K562 (cell line): ENCODE measurements around the gene DCAF5. TPM values are rescaled to one million over a fixed set of nuclear protein-coding genes. Genes with fewer than 3 reads are reported as not detected.

ENCODE experiments used
- ATF1 ChIP-seq, 2 experiments: fragments of 450-650 bp in 1 of 2; IDR thresholded peaks; 2 replicates each; pipeline ENCODE4 v1.6.1; 2016; ENCODE audit warnings: missing compliant biosample characterization in 1 of 2, missing genetic modification characterization in 1 of 2
- KDM1A ChIP-seq, 2 experiments: fragments of 450-650 bp; IDR thresholded peaks; 2 replicates each; pipeline ENCODE4 v1.6.1; 2016; ENCODE audit warnings: mild to moderate bottlenecking in 2 of 2
- polyA plus RNA-seq, 8 experiments: library from polyadenylated mRNA; depleted of rRNA in 4 of 8; stranded (reverse) in 5 of 8; unstranded in 3 of 8; fragments of >200 nt; fragmentation: Nextera tagmentation in 2 of 8; fragmentation: Illumina TruSeq in 1 of 8; extraction: Ambion mirVana in 2 of 8; extraction: Trizol in 1 of 8; gene quantifications; 2 replicates each; pipeline versions ENCODE4 v1.2.1 to v1.2.3, GENCODE V29; 2011 to 2014; ENCODE audit warnings: inconsistent platforms in 1 of 8, missing spikeins in 1 of 8
- total RNA-seq, 7 experiments: library from RNA; depleted of rRNA in 6 of 7; stranded (reverse); fragments of >200 nt in 6 of 7; fragmentation: Illumina TruSeq in 2 of 7; extraction: Trizol in 2 of 7; gene quantifications; 2 replicates each; pipeline versions ENCODE4 v1.2.1 to v1.2.3, GENCODE V29; 2011 to 2021; ENCODE audit warnings: low replicate concordance in 1 of 7
- TF ChIP-seq, protein P1 (sequence below): fragments of 200-800 bp; sonication (Bioruptor generic); IDR thresholded peaks from 2 replicates; pipeline ENCODE4 v1.6.1; 2017; ENCODE audit warnings: missing genetic modification characterization, missing compliant biosample characterization
- TF ChIP-seq, protein P2 (sequence below), 2 experiments: fragments of 450-650 bp; formaldehyde crosslinking in 1 of 2; IDR thresholded peaks; 2 replicates each; pipeline versions ENCODE4 v1.4.0 to v1.6.1; 2014 to 2020; ENCODE audit warnings: mild to moderate bottlenecking in 2 of 2, borderline replicate concordance in 1 of 2, low read depth in 1 of 2
- TF ChIP-seq, protein P3 (sequence below): fragments of 450-650 bp; IDR thresholded peaks from 2 replicates; pipeline ENCODE4 v1.7.1; 2018; ENCODE audit warnings: mild to moderate bottlenecking, low read depth; ENCODE audit not compliant: partially characterized antibody

Gene DCAF5
- total and polyA plus RNA-seq, 9 of the 15 experiments (the other 6 are each of a cell fraction or from before 2014, with no cell fraction given), result 5.6 to 24.1 (median 12.7) TPM

DNA sequence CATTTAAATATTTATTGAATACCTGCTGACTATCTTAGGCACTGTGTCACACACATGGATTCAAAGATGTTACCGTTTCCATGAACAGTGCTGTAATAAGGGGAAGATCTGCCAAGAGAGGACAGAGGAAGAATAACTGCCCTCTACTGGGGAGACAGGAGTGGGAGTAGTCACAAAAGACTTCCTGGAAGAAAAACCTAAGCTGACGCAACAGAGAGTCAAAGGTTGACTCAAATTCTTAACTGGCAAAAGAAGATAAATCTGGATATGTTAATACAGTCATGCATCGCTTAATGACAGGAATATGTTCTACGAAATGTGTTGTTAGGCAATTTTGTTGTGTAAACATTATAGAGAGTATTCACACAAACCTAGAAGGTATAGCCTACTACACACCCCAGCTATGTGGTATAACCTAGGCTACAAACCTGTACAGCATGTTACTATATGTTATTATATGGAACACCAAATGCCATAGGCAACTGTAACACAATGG is 51.5 kb downstream of the DCAF5 start (continued):
- TF ChIP-seq, protein P1, sequence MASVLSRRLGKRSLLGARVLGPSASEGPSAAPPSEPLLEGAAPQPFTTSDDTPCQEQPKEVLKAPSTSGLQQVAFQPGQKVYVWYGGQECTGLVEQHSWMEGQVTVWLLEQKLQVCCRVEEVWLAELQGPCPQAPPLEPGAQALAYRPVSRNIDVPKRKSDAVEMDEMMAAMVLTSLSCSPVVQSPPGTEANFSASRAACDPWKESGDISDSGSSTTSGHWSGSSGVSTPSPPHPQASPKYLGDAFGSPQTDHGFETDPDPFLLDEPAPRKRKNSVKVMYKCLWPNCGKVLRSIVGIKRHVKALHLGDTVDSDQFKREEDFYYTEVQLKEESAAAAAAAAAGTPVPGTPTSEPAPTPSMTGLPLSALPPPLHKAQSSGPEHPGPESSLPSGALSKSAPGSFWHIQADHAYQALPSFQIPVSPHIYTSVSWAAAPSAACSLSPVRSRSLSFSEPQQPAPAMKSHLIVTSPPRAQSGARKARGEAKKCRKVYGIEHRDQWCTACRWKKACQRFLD (CRISPR knock-in tag), result peak; percentile 63; the same call in 1 of the 2 replicates
- TF ChIP-seq KDM1A (IDR thresholded peaks at IDR 0.05) (peak; percentile 41 to 52; a peak in 3 of 4 replicates), ATF1 (CRISPR knock-in tag; IDR thresholded peaks at IDR 0.05) (no peak), ATF1 (tag; IDR thresholded peaks at IDR 0.05) (peak; percentile 63)
- TF ChIP-seq, protein P2, sequence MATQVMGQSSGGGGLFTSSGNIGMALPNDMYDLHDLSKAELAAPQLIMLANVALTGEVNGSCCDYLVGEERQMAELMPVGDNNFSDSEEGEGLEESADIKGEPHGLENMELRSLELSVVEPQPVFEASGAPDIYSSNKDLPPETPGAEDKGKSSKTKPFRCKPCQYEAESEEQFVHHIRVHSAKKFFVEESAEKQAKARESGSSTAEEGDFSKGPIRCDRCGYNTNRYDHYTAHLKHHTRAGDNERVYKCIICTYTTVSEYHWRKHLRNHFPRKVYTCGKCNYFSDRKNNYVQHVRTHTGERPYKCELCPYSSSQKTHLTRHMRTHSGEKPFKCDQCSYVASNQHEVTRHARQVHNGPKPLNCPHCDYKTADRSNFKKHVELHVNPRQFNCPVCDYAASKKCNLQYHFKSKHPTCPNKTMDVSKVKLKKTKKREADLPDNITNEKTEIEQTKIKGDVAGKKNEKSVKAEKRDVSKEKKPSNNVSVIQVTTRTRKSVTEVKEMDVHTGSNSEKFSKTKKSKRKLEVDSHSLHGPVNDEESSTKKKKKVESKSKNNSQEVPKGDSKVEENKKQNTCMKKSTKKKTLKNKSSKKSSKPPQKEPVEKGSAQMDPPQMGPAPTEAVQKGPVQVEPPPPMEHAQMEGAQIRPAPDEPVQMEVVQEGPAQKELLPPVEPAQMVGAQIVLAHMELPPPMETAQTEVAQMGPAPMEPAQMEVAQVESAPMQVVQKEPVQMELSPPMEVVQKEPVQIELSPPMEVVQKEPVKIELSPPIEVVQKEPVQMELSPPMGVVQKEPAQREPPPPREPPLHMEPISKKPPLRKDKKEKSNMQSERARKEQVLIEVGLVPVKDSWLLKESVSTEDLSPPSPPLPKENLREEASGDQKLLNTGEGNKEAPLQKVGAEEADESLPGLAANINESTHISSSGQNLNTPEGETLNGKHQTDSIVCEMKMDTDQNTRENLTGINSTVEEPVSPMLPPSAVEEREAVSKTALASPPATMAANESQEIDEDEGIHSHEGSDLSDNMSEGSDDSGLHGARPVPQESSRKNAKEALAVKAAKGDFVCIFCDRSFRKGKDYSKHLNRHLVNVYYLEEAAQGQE (IDR thresholded peaks at IDR 0.05; ENCODE audit: borderline replicate concordance), result peak; percentile 38; the same call in 1 of the 2 replicates
- TF ChIP-seq, protein P2 (CRISPR knock-in tag; IDR thresholded peaks at IDR 0.05; ENCODE audit: low read depth), result no peak
- TF ChIP-seq, protein P3, sequence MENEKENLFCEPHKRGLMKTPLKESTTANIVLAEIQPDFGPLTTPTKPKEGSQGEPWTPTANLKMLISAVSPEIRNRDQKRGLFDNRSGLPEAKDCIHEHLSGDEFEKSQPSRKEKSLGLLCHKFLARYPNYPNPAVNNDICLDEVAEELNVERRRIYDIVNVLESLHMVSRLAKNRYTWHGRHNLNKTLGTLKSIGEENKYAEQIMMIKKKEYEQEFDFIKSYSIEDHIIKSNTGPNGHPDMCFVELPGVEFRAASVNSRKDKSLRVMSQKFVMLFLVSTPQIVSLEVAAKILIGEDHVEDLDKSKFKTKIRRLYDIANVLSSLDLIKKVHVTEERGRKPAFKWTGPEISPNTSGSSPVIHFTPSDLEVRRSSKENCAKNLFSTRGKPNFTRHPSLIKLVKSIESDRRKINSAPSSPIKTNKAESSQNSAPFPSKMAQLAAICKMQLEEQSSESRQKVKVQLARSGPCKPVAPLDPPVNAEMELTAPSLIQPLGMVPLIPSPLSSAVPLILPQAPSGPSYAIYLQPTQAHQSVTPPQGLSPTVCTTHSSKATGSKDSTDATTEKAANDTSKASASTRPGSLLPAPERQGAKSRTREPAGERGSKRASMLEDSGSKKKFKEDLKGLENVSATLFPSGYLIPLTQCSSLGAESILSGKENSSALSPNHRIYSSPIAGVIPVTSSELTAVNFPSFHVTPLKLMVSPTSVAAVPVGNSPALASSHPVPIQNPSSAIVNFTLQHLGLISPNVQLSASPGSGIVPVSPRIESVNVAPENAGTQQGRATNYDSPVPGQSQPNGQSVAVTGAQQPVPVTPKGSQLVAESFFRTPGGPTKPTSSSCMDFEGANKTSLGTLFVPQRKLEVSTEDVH, result peak; percentile 63
